LNCaP clone FGC (cell line): Measurements from ENCODE around the gene HOXA4.

ENCODE experiments used
- DNase-seq: peaks from one replicate; pipeline ENCODE4 v3.0.0-alpha.2; 2011; ENCODE audit warnings: low read depth
- H3K4me3 ChIP-seq: 2 replicates; pipeline ENCODE4 v1.5.1; 2011; ENCODE audit warnings: mild to moderate bottlenecking, low read depth, low read length, control low read depth
- TF ChIP-seq, protein P1 (sequence below): IDR thresholded peaks from 2 replicates; pipeline ENCODE4 v1.5.1; 2012; ENCODE audit warnings: mild to moderate bottlenecking; ENCODE audit not compliant: control insufficient read depth, insufficient read depth; ENCODE audit errors: extremely low read depth

Gene HOXA4

DNA sequence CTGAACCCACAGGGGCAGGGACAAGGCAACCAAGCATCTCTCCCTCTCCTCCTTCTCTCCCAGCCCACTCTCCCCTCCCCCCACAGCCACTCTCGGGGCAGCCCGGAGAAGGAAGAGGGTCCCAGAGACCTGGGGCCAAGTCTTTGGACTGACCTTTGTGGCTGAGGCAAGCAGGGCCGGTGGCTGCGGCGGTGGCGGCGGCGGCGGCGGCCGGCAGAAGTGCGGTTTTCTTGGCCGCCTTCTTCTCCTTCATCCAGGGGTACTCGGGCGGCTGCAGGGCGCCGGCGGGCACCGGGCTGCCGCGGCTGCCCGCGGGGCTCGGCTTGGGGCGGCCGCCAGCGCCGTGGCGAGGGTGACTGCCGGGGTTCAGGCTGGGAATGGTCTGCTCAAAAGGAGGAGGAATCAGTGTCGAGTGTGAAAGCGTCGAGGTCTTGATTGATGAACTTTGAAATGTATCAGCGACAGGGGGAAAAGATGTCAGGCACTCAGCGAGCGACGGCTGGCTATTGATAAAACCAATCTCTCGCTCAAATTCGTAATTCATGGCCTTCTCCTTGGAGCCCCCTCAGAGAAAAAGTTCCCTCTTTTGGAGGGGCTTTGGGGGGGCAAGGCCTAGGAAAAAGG is 28.5 kb downstream of the HOXA4 start:
- DNase-seq = no peak
- TF ChIP-seq, protein P1, sequence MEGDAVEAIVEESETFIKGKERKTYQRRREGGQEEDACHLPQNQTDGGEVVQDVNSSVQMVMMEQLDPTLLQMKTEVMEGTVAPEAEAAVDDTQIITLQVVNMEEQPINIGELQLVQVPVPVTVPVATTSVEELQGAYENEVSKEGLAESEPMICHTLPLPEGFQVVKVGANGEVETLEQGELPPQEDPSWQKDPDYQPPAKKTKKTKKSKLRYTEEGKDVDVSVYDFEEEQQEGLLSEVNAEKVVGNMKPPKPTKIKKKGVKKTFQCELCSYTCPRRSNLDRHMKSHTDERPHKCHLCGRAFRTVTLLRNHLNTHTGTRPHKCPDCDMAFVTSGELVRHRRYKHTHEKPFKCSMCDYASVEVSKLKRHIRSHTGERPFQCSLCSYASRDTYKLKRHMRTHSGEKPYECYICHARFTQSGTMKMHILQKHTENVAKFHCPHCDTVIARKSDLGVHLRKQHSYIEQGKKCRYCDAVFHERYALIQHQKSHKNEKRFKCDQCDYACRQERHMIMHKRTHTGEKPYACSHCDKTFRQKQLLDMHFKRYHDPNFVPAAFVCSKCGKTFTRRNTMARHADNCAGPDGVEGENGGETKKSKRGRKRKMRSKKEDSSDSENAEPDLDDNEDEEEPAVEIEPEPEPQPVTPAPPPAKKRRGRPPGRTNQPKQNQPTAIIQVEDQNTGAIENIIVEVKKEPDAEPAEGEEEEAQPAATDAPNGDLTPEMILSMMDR = no peak
- no peak overlapping the region for H3K4me3 ChIP-seq

- TF ChIP-seq, protein P1 = no peak
- no peak for DNase-seq
- no peak overlapping the region for H3K4me3 ChIP-seq
These were observed 29.2 kb downstream of the HOXA4 start for GRCh38 chr7:27101171-27101956.

DNA sequence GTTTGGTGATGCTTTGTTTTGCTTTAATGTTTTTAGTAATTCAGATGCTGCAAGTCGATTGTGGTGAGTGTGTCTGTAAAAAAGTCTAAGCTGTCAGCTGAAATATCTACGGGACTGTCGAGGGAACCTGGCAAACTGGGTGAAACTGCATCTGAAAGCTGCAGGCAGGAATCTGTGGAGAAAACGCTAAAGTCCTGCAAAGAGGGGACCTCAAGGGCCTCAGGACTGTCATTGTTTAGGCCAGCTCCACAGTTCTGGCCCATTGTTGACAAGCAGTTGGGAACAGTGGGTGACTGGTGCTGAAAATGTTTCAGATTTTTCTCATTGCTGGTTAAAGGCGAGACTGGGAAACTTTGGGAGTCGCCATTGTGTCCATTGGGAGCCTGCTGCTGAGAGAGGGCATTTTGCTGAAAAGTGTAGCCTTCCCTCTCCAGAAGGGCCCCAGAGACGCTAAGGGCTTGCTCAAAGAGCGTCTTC is 29.8 kb downstream of the HOXA4 start:
- TF ChIP-seq, protein P1 = no peak
- no peak for DNase-seq
- H3K4me3 ChIP-seq = no peak overlapping the region

- H3K4me3 ChIP-seq = no peak overlapping the region
- TF ChIP-seq, protein P1 = no peak
- DNase-seq = no peak
These were observed 30.8 kb downstream of the HOXA4 start for GRCh38 chr7:27099453-27100370.

DNA sequence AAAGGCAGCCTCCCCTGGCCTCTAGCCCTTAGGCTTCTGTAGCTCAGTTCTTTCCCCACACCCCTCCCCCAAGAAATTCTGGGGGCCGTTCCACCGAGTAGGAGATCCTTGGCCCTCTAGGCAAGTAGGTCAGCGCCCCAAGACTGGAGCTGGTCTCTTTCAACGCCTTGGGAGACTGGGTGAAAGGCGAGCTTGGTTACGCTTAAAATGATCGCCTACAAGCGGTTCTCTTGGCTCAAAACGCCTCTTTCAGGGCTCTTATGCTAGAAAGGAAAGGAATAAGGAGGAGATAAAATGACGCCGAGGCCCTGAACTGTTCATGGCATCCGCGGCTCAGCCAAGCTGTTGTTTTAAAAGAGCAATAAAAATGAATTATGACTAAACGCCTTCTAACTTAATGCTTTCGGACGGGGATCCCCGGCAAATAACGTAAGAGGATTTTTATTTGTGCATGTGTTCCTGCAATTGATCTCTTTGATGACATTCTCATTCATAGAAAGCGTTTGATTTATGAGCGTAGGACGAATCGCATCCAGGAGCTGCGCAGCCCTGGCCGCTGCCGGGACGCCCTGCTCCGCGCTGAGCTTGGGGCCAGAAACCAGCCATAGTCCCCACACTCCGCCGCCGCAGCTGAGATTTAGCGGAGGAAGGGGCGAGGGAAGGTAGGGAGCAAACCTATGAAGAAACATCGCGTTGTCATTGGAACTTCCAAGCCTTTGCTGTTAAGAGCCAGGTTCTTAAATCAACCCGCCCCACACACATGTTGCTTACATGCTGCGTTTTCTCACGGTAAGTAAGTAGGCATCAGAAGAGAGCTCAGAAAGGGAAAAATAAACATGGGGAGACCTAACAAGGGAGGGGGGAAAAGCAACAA is 31.7 kb downstream of the HOXA4 start:
- TF ChIP-seq, protein P1 = no peak
- no peak for DNase-seq
- H3K4me3 ChIP-seq = no peak overlapping the region

DNA sequence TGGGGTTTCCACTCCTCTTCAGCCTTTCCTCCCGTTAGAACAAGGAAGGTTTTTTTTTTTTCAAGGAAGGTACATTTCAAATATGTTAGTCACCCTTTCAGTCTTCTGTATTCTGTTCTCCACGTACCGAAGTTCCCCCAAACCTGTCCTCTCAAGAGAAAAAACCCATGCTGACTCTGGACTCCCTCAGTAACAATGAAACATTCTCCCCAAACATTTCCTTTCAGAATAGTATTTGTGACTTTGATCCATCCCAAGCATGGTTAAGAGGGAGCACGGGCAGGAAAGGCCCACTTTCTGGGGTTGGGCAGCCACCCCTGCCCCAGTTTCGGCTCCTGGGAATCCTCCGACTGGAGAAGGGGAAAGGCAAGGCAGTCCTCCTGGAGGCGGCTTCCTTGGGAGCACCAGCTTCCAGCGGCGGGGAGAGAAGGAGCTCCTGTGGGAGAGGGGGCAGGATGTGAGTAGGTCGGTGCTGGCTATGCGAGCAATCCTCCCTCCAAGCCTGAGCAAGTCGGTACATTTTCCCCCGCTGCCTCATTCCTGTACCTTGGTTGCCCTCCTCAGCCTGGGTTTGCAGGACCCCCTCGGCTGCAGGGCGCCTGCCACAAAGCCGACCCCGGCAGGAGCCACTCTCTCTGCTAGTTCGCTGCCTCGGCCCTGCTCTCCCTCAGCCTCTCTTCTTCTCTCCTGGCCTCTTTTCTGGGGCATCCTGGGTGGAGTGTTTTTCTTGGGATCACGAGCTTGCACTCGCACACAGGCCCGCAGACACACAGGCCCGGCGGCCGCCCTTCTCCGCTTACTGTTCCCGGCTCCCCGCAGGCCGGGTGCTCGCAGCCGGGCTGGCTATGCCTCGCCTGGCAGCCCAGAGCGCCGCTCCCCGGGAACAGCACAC is 32.6 kb downstream of the HOXA4 start:
- DNase-seq = no peak
- H3K4me3 ChIP-seq = no peak overlapping the region
- TF ChIP-seq, protein P1 = no peak
